ENCODE results near the gene OR5J2.
"Not testable (repeated sequence)": the region's sequence is repeated elsewhere in the genome, so short reads cannot be mapped to it uniquely, and the experiment has no call there.

Gene OR5J2
- 0 reads per million in 2 donors for total RNA-seq

DNA sequence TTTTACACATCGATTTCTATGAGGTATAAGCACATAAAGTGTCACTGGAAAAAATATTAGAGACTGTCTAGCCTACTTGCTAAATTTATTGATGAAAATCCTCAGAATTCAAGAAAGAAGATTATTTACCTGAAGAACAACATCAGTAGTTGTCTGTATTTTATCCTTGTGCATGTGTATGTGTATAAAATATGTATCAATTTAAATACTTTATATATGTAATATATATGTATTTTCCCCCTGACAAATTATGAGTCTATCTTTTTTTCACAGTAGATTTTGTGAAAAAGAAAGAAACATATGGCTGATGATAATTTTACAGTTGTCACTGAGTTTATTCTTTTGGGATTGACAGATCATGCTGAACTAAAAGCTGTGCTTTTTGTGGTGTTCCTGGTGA lies at the start of gene OR5J2:
Gene OR5J2 (plus strand): TSS at position 301 of the 400 bp plus-strand sequence. CDS start 0 bp downstream, at position 301.
- no peak for DNase-seq

DNA sequence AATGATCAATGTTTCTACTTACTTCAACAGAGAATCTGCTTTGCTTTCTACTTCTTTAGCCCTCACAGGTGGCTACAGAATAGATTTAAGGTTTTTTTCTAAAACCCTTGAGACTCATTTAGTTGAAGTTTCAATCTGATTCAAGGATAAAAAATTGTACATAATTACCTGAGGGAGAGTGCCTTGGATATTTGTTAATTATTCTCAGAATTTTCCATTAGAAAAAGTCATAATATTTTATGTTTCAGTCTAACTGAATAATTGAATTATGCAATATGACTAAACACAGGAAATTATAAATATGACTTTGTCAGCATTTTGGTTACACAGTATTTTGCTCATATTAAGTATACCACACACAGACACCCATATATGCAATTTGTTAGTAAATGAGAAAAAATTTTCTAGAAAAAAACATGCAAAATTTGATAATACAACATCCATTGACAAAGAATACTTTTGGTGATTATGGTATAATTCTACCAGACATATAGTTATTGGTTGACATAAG lies 36.2 kb upstream of the OR5J2 start, which contains the start of gene OR8J3:
Gene OR8J3 (minus strand): TSS at position 51 of the 511 bp plus-strand sequence. CDS start 2,483 bp downstream, outside the sequence.
- no peak for DNase-seq

DNA sequence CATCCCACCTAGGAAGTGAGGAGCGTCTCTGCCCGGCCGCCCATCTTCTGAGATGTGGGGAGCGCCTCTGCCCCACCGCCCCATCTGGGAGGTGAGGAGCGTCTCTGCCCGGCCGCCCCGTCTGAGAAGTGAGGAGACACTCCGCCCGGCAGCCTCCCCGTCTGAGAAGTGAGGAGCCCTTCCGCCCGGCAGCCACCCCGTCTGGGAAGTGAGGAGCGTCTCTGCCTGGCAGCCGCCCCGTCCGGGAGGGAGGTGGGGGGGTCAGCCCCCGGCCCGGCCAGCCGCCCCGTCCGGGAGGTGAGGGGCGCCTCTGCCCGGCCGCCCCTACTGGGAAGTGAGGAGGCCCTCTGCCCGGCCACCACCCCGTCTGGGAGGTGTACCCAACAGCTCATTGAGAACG lies 32.7 kb upstream of the OR5J2 start:
- DNase-seq = not testable (repeated sequence)

DNA sequence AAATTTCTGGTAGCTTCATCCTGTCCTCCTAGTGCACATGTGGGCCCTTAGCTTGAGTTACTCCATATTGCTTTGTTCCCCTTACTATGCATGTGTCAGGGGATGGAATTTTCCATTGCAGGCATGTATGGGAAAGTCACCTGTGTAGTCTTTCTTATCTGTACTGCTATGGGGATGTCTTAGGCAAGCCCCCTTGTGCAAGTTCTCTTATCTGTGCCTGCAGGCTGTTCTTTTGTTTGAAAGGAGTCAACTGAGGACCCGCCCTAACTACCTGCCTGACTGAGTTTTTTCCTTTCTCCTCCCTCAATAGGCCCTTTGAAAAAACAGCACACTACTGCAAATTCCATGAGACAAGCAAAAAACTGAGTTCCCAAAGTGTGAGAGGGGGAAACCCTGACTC lies 25.0 kb upstream of the OR5J2 start:
- no peak for DNase-seq

DNA sequence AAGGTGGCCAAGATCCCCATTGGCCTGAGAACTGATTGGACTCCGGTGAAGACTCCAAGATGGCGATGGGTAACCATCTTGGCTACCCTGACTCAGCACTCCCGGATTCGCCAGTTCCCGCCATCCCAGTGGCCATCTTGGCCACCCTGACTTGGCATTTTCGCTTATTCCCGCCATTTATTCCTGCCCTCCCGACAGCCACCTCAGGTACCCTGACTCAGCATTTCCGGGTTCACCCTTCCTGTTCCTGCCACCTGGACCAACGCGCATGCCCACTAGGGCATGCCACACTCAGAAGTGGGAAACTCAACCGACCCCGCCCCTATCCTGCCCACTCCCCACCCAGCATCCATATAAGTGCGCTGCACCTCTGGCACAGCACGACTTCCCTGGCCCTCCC lies 24.1 kb upstream of the OR5J2 start:
- no peak for DNase-seq

DNA sequence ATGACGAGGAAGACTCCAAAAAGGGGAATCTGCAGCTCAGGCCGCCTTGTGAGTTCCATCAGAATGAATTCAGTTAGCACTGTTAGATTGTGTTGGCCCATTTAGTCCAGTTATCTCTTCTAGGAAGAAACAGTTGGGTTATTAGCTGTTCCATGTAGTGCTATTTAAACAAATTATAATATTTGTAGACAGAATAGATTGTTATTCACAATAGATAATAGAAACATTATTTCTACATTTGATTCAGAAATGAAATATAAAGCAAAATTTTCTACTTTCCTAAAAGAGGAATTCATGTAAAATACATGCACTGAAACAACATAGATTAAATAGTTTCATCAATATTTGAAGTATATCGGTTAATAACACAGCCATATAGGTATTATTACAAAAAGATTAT lies 16.2 kb upstream of the OR5J2 start, which contains the start of gene OR8K5:
Gene OR8K5 (minus strand): TSS at position 101 of the 400 bp plus-strand sequence. CDS start 0 bp downstream, at position 101.
- no peak for DNase-seq

DNA sequence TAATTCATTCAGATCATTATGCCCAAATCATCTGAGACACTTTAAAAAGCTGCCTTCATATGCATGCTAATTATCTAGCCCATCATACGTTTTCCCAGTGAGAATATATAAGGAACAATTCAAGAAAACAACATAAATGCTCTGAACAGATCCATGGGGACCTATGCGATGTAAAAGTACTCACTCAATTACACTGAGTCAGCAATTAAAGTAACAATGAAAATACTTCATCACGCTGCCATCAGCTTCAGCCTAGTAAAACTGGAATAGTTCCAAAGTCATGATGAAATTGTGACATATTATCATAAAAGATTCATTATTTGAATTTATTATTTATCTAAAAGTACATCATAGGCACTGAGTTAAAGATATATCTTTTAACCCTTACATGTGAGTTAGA lies 12.6 kb upstream of the OR5J2 start:
- DNase-seq = no peak

DNA sequence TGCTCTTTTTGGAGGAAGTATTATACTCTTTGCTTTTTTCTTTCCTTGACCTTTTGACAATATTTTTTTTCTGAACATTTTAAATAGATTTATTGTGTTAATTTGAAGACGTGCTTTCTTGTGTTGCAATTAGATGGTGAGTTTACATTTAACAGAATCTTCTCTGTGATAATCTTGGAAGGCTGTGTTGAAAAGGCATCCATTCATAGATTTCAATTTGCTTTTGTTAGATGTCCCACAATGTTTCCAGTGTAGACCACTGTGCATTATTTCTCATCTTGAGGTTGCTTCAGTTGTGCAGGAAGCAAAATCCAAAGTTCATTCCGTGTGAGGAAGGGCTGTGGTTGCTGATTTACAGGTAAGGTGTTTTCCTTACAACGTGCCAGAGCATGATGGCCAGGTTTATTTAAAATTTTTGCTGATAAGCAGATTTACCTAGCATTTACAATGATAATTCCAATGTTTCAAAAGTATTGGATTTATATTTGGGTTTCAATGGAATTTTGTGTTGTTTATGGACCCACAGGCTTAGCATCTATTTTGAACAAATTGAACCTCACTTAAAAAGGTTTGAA lies 4.1 kb upstream of the OR5J2 start:
- DNase-seq = no peak

DNA sequence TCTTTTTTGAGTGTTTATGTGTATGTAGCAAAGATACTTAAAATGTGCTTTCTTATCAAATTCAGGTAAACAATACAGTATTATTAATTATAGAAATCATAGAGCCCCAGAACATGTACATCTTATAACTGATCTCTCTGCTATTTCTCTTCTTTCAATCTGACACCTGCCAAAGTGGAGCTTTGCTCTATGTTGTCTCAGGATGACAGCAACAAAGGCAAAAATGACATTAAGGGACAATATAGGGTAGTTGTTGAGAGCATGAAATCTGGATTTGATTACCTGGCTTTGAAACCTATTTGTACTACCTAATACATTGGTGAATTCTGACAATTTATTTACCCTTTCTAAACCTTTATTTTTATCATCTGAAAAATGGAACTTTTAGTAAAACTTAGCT lies 7.0 kb downstream of the OR5J2 start:
- no peak for DNase-seq

DNA sequence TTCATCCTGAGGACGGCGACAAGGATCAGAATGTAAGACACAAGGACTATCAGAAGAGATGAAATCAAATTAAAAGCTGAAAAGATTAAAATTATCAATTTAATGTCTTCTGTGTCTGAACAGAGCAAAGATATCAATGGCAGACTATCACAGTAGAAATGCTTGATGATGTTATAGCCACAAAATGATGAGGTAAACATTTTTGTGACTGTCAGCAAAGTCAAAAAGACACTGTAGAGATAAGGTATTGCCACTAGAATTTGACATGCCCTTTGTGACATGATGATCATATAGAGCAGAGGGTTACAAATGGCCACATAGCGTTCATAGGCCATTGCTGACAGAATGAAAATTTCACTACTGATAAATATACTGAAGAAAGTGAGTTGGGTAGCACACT lies 12.2 kb downstream of the OR5J2 start:
- no peak for DNase-seq

DNA sequence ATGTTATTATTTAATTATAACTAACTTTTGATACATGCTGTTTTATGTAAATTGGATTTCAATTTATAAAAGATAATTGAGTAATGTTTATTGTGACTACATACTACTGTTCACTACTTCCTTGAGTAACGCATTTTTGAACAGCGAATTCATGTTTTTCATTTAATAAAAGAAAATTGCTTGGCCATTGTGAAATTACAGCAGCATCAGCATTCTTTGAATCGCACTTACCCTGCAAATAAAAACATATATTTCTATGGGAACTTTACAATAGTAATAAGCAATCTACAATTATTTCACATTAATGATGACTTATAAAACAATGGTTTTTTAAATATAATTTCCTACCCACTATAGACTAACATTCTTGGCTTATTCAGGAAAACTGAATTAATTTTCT lies 20.3 kb downstream of the OR5J2 start:
- no peak for DNase-seq

DNA sequence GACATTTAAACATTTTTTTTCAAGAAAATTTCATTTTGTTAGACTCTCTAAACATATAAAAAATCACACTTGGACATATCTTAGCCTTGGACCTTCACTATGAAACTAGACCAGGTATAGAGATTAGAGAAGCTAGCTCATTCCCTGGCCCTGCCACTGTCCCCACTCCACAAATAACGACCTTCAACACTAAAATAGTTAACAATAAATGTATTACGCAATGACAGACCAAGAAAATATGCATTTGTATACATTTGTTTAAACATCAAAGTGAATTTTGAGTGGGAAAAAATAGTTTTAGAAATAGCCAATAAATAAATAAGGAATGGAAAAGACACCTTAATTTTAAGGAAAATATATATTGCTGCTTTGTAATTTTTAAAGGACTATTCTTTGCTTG lies 20.9 kb downstream of the OR5J2 start:
- no peak for DNase-seq

DNA sequence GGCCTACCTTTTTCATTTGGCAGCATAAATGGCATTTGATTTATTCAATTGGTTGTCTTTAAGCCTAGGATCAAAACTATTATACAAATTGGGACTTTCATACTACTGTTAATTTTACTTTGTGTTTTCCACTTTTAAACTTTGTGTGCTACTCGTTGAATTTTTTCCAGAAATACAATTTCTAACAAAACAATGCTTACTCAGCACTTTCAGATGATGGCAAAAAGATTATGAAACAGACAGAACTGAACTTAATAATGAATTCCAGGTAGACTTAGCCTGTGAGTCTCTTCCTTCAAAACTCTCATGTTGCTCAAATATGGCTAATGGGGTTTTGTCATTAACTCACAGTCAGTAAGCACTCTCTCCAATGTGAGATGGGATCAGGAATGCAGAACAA lies 31.4 kb downstream of the OR5J2 start:
- DNase-seq = no peak

DNA sequence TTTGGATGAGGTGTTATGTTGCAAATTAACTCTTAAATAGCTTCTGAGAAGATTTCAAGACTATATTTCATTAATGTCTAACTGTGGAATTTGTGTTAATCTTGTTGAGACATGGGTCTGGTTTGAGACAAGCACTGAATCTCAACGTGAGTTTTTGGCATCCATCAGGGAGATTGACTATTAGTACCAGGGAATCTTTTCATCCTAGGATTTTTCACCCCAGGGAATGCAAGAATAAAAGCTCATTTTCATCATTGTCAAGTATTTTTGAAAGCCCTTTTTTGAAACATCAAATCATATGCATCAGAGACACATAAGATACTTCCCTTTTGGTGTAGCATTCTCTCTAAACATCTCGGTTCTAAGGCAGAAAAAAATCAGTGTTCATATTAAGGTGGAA lies 38.1 kb downstream of the OR5J2 start:
- DNase-seq = no peak

DNA sequence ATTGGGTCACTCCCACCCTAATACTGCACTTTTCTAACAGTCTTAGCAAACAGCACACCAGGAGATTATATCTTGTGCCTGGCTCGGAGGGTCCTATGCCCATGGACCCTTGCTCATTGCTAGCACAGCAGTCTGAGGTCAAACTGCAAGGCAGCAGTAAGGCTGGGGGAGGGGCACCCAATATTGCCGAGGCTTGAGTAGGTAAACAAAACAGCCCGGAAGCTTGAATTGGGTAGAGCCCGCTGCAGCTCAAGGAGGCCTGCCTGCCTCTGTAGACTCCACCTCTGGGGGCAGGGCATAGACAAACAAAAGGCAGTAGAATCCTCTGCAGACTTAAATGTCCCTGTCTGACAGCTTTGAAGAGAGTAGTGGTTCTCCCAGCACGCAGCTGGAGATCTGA lies 43.3 kb downstream of the OR5J2 start:
- DNase-seq = not testable (repeated sequence)
